Measurements from ENCODE around the gene ARID2.

- TF ChIP-seq POLR2A (IDR thresholded peaks at IDR 0.05; ENCODE audit: low read length) (no peak), GATA1 (IDR thresholded peaks at IDR 0.05; ENCODE audit: low read depth, low read length) (no peak)
Observed at GRCh38 chr12:45928309-45928708, 198.8 kb downstream of the ARID2 start.
